ENCODE data around the gene PSRC1.

The PSRC1 gene

GRCh38 chr1:109258481-109259466, 24.2 kb downstream of the PSRC1 start:
- FAIRE-seq: no peak
- no peak for DNase-seq (ENCODE audit: low spot score)

DNA sequence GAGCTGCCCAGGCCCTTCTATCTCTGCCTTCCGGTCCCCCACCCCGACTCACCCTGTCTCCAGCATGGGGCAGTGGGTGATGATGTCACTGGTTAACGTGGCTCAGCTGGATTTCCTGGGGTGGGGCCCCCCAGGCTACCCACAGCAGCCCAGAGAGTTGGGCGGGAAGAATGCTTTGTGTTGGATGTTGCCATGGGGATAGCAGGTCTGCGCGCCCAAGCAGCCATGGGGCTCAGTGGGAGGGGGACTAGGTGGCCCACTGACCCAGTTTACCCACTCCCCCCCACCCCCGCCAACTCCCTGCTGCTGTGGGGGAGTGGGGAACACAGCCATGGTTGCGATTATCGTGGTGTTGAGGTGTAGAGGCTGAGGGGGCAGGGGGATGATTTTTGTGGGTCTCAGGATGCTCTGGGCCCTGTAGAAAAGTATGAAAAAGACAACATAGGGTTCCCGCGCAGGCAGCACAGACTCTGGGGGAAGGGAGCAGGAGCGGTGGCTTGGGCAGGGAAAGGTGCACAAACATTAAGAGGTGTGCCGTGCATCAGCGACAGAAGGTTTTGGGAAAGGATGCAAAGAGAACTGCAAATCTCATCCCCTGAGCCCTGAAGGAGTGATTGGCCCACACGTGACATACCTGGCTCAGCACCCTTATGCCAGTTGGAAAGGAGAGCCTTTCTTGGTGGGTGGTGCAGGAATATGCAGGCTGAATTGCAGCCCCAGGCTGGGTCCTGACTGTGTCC, 25.1 kb downstream of the PSRC1 start:
- FAIRE-seq (no peak), DNase-seq (ENCODE audit: low spot score) (no peak)

DNA sequence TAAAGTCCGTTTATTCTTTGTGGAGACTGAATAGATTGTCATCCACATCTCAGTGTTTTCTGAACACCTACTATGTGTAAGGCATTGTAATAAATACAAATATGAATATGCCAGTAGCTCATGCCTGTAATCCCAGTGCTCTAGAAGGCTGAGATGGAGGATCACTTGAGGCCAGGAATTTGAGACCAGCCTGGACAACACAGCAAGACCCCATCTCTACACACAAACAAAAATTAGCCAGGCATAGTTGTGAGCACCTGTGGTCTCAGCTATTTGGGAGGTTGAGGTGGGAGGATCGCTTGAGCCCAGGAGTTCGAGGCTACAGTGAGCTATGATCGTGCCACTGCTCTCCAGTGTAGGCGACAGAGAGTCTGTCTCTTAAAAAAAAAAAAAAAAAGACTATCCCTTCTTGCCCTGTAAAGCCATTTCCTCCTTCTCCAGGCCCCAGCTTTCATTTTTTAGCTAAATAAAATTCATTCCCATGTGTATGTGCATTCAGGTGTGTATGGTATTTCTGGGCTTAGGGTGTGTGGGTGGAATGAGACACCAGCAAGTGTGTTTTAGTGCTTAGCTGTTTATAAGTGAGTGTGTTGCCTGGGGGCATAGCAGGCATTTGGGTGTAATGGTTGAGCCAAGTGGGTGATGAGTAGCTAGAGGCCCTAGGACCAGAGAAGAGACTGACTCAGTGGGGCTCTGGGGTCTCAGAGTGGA, 25.8 kb downstream of the PSRC1 start:
- no peak for DNase-seq (ENCODE audit: low spot score)
- no peak for FAIRE-seq

DNA sequence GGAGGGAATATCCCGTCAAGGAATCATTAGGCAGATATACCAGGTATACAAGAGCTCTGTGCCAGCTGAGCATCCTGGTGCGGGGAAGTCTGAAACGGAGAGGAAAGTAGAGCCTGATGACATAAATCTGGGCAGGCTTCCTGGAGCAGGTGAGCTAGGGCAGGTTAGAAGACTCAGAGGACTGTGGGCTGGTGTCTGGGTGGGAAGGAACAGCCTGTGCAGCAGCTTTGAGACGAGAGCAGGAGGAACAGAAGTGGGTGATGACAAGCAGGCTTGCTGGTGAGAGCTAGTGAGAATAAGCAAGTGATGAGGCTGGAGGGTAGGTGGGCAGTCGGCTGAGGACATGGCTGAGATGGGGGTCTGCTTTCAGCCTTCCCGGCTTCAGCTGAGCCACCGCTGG, 26.9 kb downstream of the PSRC1 start:
- no peak for DNase-seq (ENCODE audit: low spot score)
- no peak for FAIRE-seq

GRCh38 chr1:109255678-109256077, 27.3 kb downstream of the PSRC1 start:
- no peak for DNase-seq (ENCODE audit: low spot score)
- FAIRE-seq: no peak

- DNase-seq (ENCODE audit: low spot score) (no peak), FAIRE-seq (no peak)
These were observed 27.8 kb downstream of the PSRC1 start for GRCh38 chr1:109255097-109255651.

GRCh38 chr1:109254621-109255096, 28.3 kb downstream of the PSRC1 start:
- no peak for FAIRE-seq
- peak; percentile 43 for DNase-seq (ENCODE audit: low spot score)

DNA sequence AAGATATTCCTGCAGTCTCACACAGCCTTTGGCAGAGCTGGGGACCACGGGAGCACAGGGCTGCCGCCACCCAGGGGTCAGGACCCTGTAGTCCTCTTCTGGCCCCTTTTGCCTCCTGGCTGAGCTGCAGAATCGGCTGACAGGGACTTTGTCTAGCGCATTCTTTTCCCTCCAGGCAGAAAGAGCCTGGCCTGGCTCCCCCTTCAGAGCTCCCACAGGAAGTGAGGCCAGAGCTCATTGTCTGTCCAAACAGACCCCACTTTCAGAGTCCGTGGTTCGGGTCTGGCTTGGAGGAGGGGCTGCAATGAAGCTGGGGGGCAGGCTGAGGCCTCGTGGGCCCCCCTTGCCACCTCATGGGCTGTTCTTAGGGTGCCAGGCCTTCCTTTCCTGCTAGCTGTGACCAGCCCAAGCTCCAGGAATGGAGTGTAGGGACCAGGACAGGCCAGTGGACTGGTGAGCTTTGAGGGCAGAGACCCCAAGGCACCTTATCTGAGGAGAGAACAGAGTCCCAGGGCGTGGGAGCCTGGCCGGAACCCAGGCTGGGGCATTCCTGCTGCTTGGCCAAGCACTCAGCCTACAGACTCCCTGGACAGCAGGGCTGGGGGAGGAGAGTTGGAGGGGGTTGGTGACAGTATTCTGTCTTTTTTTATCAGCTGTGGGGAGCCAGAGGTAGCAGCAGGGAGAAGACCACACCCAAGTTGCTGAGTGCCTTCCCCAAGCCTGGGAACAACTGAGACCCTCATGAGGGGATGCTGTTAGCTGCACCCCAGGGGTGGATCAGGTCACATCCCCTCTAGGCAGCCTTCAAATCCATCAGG, 28.9 kb downstream of the PSRC1 start:
- FAIRE-seq: peak; percentile 11

GRCh38 chr1:109252893-109253802, 29.8 kb downstream of the PSRC1 start:
- DNase-seq (ENCODE audit: low spot score) (peak; percentile 69), FAIRE-seq (peak; percentile 5)

More for the DNA sequence above, 28.9 kb downstream of the PSRC1 start:
- DNase-seq (ENCODE audit: low spot score): peak; percentile 65

GRCh38 chr1:109252167-109252892, 30.6 kb downstream of the PSRC1 start:
- DNase-seq (ENCODE audit: low spot score) (no peak), FAIRE-seq (no peak)

DNA sequence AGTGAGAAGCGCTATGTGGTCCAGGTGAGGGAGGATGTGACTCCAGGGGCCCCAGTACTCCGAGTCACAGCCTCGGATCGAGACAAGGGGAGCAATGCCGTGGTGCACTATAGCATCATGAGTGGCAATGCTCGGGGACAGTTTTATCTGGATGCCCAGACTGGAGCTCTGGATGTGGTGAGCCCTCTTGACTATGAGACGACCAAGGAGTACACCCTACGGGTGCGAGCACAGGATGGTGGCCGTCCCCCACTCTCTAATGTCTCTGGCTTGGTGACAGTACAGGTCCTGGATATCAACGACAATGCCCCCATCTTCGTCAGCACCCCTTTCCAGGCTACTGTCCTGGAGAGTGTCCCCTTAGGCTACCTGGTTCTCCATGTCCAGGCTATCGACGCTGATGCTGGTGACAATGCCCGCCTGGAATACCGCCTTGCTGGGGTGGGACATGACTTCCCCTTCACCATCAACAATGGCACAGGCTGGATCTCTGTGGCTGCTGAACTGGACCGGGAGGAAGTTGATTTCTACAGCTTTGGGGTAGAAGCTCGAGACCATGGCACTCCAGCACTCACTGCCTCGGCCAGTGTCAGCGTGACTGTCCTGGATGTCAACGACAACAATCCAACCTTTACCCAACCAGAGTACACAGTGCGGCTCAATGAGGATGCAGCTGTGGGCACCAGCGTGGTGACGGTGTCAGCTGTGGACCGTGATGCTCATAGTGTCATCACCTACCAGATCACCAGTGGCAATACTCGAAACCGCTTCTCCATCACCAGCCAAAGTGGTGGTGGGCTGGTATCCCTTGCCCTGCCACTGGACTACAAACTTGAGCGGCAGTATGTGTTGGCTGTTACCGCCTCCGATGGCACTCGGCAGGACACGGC, 31.4 kb downstream of the PSRC1 start:
- no peak for FAIRE-seq
- no peak for DNase-seq (ENCODE audit: low spot score)

GRCh38 chr1:109250454-109251276, 32.3 kb downstream of the PSRC1 start:
- FAIRE-seq (no peak), DNase-seq (ENCODE audit: low spot score) (no peak)

DNA sequence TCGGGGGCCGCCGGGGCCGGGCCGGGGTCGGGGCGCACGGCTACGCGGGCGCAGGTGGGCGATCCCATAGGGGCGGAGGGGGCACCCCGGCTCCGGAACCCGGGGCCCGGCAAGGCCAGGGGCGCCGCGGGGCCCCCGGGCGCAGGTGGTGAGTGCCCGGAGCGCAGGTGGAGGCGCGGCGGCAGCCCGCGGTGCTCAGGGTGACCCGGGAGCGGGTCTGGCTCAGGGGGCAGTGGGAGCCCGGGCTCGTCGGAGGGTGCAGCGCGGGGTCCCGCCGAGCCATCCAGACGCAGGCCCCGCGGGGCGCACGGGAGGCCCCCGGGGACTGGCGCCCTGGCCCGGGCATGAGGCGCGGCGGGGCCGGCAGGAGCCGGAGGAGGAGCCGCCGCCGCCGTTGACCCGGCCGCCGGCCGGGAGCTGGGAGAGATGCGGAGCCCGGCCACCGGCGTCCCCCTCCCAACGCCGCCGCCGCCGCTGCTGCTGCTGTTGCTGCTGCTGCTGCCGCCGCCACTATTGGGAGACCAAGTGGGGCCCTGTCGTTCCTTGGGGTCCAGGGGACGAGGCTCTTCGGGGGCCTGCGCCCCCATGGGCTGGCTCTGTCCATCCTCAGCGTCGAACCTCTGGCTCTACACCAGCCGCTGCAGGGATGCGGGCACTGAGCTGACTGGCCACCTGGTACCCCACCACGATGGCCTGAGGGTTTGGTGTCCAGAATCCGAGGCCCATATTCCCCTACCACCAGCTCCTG, 33.1 kb downstream of the PSRC1 start:
- no peak for DNase-seq (ENCODE audit: low spot score)
- FAIRE-seq: no peak

GRCh38 chr1:109248797-109249629, 33.9 kb downstream of the PSRC1 start, which contains the start of gene CELSR2:
Gene CELSR2, plus strand, starts transcription at chr1:109249539. Its CDS starts 541 bp downstream, at chr1:109250080.
- no peak for FAIRE-seq
- DNase-seq (ENCODE audit: low spot score): peak; percentile 20

DNA sequence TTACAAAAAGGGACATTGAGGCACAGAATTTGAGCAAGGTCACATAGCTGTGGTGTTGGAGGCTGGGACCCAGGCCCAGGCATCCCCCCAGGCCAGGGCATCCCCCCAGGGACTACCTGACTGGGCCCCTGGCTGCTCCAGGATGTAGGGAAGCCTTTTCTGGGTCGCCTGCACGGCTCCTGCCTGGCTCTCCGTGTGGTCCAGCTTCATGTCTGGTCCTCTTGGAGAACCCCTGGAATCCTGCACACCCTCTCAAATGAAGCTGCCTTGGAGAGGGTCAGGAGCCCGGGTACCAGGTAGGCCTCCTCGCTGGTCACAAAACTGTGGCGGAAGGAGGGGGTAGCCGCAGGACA, 34.5 kb downstream of the PSRC1 start:
- FAIRE-seq (no peak), DNase-seq (ENCODE audit: low spot score) (no peak)
